SK-N-SH treated with all-trans-retinoic acid at 6 μM for 48 hours (cell line): Measurements from ENCODE around the gene DENND5B.

Source experiments
- CREB5 ChIP-seq: fragments of 250-450 bp; sonication (Bioruptor Pico); IDR thresholded peaks from 2 replicates; pipeline ENCODE4 v1.5.1; 2020; ENCODE audit warnings: low read depth, mild to moderate bottlenecking, moderate library complexity
- CSRNP3 ChIP-seq: fragments of 250-450 bp; sonication (Bioruptor Pico); IDR thresholded peaks from 2 replicates; pipeline ENCODE4 v1.5.1; 2021; ENCODE audit warnings: mild to moderate bottlenecking, moderate library complexity
- ESRRG ChIP-seq: fragments of 250-450 bp; sonication (Bioruptor Pico); IDR thresholded peaks from 2 replicates; pipeline ENCODE4 v1.6.1; 2021; ENCODE audit warnings: mild to moderate bottlenecking
- GLIS3 ChIP-seq: fragments of 250-450 bp; sonication (Bioruptor Pico); IDR thresholded peaks from 2 replicates; pipeline ENCODE4 v1.5.0; 2020; ENCODE audit warnings: mild to moderate bottlenecking, moderate library complexity
- ISL1 ChIP-seq: fragments of 250-450 bp; sonication (Bioruptor Pico); IDR thresholded peaks from 2 replicates; pipeline ENCODE4 v2.1.2; 2022; ENCODE audit warnings: mild to moderate bottlenecking, moderate library complexity
- PATZ1 ChIP-seq: fragments of 250-450 bp; sonication (Bioruptor Pico); IDR thresholded peaks from 2 replicates; pipeline ENCODE4 v1.8.0; 2020; ENCODE audit warnings: mild to moderate bottlenecking, moderate library complexity, borderline replicate concordance
- POU6F1 ChIP-seq: fragments of 250-450 bp; sonication (Bioruptor Pico); IDR thresholded peaks from 2 replicates; pipeline ENCODE4 v1.8.0; 2021; ENCODE audit warnings: low read depth, mild to moderate bottlenecking, moderate library complexity, borderline replicate concordance
- PPARA ChIP-seq: fragments of 250-450 bp; sonication (Bioruptor Pico); IDR thresholded peaks from 2 replicates; pipeline ENCODE4 v1.5.0; 2020; ENCODE audit warnings: mild to moderate bottlenecking, borderline replicate concordance
- RARB ChIP-seq: fragments of 250-450 bp; sonication (Bioruptor Pico); IDR thresholded peaks from 2 replicates; pipeline ENCODE4 v1.8.0; 2021; ENCODE audit warnings: mild to moderate bottlenecking, moderate library complexity
- SNAI2 ChIP-seq: fragments of 250-450 bp; sonication (Bioruptor Pico); IDR thresholded peaks from 2 replicates; pipeline ENCODE4 v1.5.0; 2020; ENCODE audit warnings: mild to moderate bottlenecking, moderate library complexity
- ZC3H10 ChIP-seq: fragments of 250-450 bp; sonication (Bioruptor Pico); IDR thresholded peaks from 2 replicates; pipeline ENCODE4 v1.5.1; 2021; ENCODE audit warnings: mild to moderate bottlenecking, moderate library complexity
- ZFP30 ChIP-seq: fragments of 450-650 bp; formaldehyde crosslinking; IDR thresholded peaks from 2 replicates; pipeline ENCODE4 v1.5.0; 2022; ENCODE audit warnings: mild to moderate bottlenecking, moderate library complexity
- ZNF565 ChIP-seq: fragments of 450-650 bp; formaldehyde crosslinking; conservative IDR thresholded peaks from 2 replicates; pipeline ENCODE4 v1.5.0; 2020; ENCODE audit warnings: low read depth, mild to moderate bottlenecking, moderate library complexity
- ZNF8 ChIP-seq: fragments of 450-650 bp; formaldehyde crosslinking; IDR thresholded peaks from 2 replicates; pipeline ENCODE4 v1.5.0; 2020; ENCODE audit warnings: mild to moderate bottlenecking, moderate library complexity

GRCh38 chr12:31478898-31479297 is 112.0 kb downstream of the DENND5B start:
- no peak for TF ChIP-seq ZNF565 (CRISPR knock-in tag)
- TF ChIP-seq CREB5 (CRISPR knock-in tag): no peak
- no peak for TF ChIP-seq PATZ1
- no peak for TF ChIP-seq ISL1 (CRISPR knock-in tag)
- no peak for TF ChIP-seq CSRNP3 (CRISPR knock-in tag)
- no peak for TF ChIP-seq GLIS3 (CRISPR knock-in tag)
- no peak for TF ChIP-seq PPARA (CRISPR knock-in tag)
- no peak for TF ChIP-seq RARB
- no peak for TF ChIP-seq ZFP30 (CRISPR knock-in tag)
- no peak for TF ChIP-seq ESRRG (CRISPR knock-in tag)
- TF ChIP-seq ZNF8: no peak
- no peak for TF ChIP-seq POU6F1
- no peak for TF ChIP-seq SNAI2
- no peak for TF ChIP-seq ZC3H10 (CRISPR knock-in tag)
